Right cardiac atrium (tissue), 5 donors: Measurements from ENCODE around the gene NGLY1. TPM values are rescaled to one million over a fixed set of nuclear protein-coding genes. Genes with fewer than 3 reads are reported as not detected.

Experiments used
- ATAC-seq, 2 donors: fragments of 200-7000 bp; cut with Tn5 transposase; one replicate each; pipeline versions ENCODE4 v1.8.0 to v1.9.1; 2020; ENCODE audit warnings: moderate library complexity in 2 of 2, mild to moderate bottlenecking in 1 of 2
- DNase-seq, 3 donors: peaks; one replicate each; pipeline ENCODE4 v3.0.0-alpha.2; 2020
- H3K27ac ChIP-seq: one replicate; pipeline ENCODE4 v1.5.1; 2013; ENCODE audit warnings: mild to moderate bottlenecking, low read length, control low read depth, moderate library complexity
- H3K27me3 ChIP-seq: one replicate; pipeline ENCODE4 v1.6.1; 2013; ENCODE audit not compliant: control insufficient read depth, insufficient read depth
- H3K4me1 ChIP-seq: one replicate; pipeline ENCODE4 v1.6.1; 2013; ENCODE audit warnings: low read length; ENCODE audit not compliant: control insufficient read depth, insufficient read depth
- H3K4me3 ChIP-seq: one replicate; pipeline ENCODE4 v1.5.1; 2013; ENCODE audit warnings: low read length, control low read depth
- H3K9me3 ChIP-seq: one replicate; pipeline ENCODE4 v1.6.1; 2013; ENCODE audit warnings: low read length; ENCODE audit not compliant: control insufficient read depth
- WGBS: extraction: QIAGEN DNeasy Blood & Tissue Kit; methylation state at CpG from one replicate; pipeline ENCODE4 v1.1.7; 2013; 5-methylcytosine and 5-hydroxymethylcytosine counted together
- intact Hi-C, 4 donors: fragments of 100-400 bp; cut with DNase I; formaldehyde crosslinking; loops; one replicate each; pipeline versions ENCODE4 v1.11.0 to v1.14.0; 2022 to 2023
- polyA plus RNA-seq: library from polyadenylated mRNA; stranded (reverse); fragments of 200-250 nt; gene quantifications from one replicate; pipeline ENCODE4 v1.2.3, GENCODE V29; 2013
- total RNA-seq, 4 donors: library from RNA; stranded (reverse); fragmentation: NEBNext Ultra II Directional; extraction: Animal tissue kit (Norgen Biotek cat#: 25700); gene quantifications; one replicate each; pipeline ENCODE4 v1.2.1, GENCODE V29; 2021
- donor health status: healthy with polysubstance abuse.
- donor health status: DM: no; HTN: yes; CAD: no.
- donor health status: DM: no; HTN: no; CAD: no.
- donor health status: DM: no; HTN: yes; CAD: no; lungs with severe emphysema.
- donor health status: DM: yes; HTN: yes; CAD: no.

The NGLY1 gene
- total and polyA plus RNA-seq, 5 donors: 21.0 to 36.3 (median 32.7) TPM

GRCh38 chr3:25817638-25818037 is 34.4 kb upstream of the NGLY1 start:
- no peak for DNase-seq
- Histone ChIP-seq H3K4me3 (no peak overlapping the region), H3K27ac (no peak overlapping the region), H3K4me1 (no peaks in the 10 kb centered on the region), H3K9me3 (no peaks in the 10 kb centered on the region), H3K27me3 (no peaks in the 10 kb centered on the region)
- no peak for ATAC-seq
- intact Hi-C loops: no loop called here
- 44% methylated on average over 1 of the region's 1 CpG for WGBS

GRCh38 chr3:25817107-25817506 is 33.9 kb upstream of the NGLY1 start:
- H3K4me3 ChIP-seq: no peak overlapping the region
- 65% methylated on average over 1 of the region's 1 CpG for WGBS
- DNase-seq: no peak
- no peak overlapping the region for H3K27ac ChIP-seq
- ATAC-seq: no peak
- no peaks in the 10 kb centered on the region for H3K4me1 ChIP-seq
- no peaks in the 10 kb centered on the region for H3K9me3 ChIP-seq
- intact Hi-C loops: no loop called here
- H3K27me3 ChIP-seq: no peaks in the 10 kb centered on the region

GRCh38 chr3:25812644-25813043 is 29.4 kb upstream of the NGLY1 start:
- no peak for DNase-seq
- no peaks in the 10 kb centered on the region for H3K9me3 ChIP-seq
- H3K27ac ChIP-seq: no peak overlapping the region
- no peak for ATAC-seq
- H3K4me1 ChIP-seq: no peaks in the 10 kb centered on the region
- WGBS: 90% methylated on average over 4 of the region's 4 CpGs
- intact Hi-C loops: no loop called here
- H3K4me3 ChIP-seq: no peak overlapping the region
- H3K27me3 ChIP-seq: no peaks in the 10 kb centered on the region

GRCh38 chr3:25804676-25805075 is 21.4 kb upstream of the NGLY1 start:
- Histone ChIP-seq H3K27me3 (no peaks in the 10 kb centered on the region), H3K4me1 (no peaks in the 10 kb centered on the region), H3K27ac (no peak overlapping the region), H3K9me3 (no peaks in the 10 kb centered on the region), H3K4me3 (no peak overlapping the region)
- WGBS: 91% methylated on average over 1 of the region's 1 CpG
- DNase-seq (no peak), ATAC-seq (no peak)
- intact Hi-C loops: no loop called here

DNA sequence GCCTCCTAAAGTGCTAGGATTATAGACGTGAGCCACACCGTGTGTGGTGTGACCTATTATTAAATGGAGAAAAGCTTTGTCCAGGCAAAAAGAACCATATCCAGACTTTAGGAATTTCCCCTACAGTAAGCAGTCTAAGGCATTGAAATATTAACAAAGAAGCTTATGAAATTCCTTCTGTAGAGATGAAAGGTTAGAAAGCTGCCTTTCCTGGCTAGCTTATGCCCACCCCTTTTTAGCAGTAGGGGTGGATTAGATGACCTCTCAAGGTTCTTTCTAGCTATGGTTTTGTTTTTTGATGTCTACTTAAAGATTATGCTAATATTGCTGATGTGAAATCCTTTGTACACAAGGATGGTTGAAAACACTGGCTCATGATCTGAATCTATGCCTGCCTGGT is 20.6 kb upstream of the NGLY1 start:
- Histone ChIP-seq H3K4me3 (no peak overlapping the region), H3K27me3 (no peaks in the 10 kb centered on the region), H3K9me3 (no peaks in the 10 kb centered on the region), H3K4me1 (no peaks in the 10 kb centered on the region), H3K27ac (no peak overlapping the region)
- 79% methylated on average over 2 of the region's 2 CpGs for WGBS
- intact Hi-C loops: no loop called here
- ATAC-seq (no peak), DNase-seq (no peak)

GRCh38 chr3:25801786-25802185 is 18.5 kb upstream of the NGLY1 start:
- intact Hi-C loops: no loop called here
- Histone ChIP-seq H3K9me3 (no peaks in the 10 kb centered on the region), H3K4me1 (no peaks in the 10 kb centered on the region), H3K4me3 (no peak overlapping the region), H3K27me3 (no peaks in the 10 kb centered on the region), H3K27ac (no peak overlapping the region)
- WGBS: 82% methylated on average over 3 of the region's 3 CpGs
- DNase-seq (no peak), ATAC-seq (no peak)

DNA sequence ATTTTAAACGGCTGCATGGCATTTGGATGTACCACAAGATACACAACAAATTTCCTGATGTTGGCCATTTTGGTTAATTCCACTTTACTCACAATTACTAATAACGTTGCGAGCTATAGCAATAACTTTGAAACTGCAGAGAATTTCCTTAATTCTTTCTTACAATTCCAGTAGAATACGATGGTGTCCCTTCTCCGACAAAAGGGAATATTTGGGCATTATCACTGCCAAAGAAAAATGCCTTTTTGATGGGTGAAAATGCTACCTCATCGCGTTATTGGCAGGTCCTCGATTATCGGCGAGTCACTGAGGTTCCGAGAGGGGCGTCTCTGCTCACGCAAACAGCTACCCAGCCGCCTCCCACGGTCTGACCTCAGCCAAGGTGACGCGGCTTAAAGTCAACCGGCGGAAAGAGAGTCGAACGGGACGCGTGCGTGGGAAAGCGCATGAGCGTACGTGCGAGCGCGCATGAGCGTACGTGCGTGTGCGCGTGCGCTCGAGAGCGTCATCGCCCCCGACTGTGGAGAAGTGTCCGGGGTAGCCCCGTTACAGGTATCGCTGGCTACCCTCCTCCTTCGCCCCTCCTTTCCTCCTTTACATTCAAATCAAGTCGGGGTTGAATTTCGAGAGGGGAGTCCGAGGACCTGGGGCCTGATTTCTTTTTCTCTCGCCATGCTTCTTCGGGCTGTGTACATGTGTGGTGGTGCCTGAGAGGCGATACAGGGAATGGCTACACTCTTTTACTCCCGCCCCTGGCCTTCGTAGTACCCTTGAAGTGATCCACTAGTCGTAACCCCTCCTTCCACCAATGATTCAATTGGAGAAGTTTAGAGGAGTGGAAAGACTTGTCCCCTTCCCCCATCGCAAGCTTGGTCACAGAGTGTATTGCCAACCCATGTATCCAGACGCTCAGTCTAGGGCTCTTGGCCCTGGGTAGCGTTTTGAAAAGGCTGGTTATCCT is 6.6 kb upstream of the NGLY1 start, which contains the start of gene OXSM:
TSS of gene OXSM (plus strand) at position 495 of the 961 bp plus-strand sequence. CDS start 931 bp downstream, outside the sequence.
- ATAC-seq: peak; percentile 98 to 99
- H3K4me3 ChIP-seq: peak within 1 kb of the TSS; percentile 56
- DNase-seq: peak; percentile 94 to 96 (median 96)
- peak within 1 kb of the TSS; percentile 93 for H3K27ac ChIP-seq
- under 1% methylated on average over 56 of the region's 56 CpGs for WGBS
- H3K4me1 ChIP-seq: peaks cover 5% of the 10 kb centered on the region
- intact Hi-C loops: loop anchor here in 1 of 4 donors (10.0 kb wide), 1 partner anchor 125 kb away; the partner anchor contains the start of gene TOP2B
- no peaks in the 10 kb centered on the region for H3K27me3 ChIP-seq
- H3K9me3 ChIP-seq: no peaks in the 10 kb centered on the region

DNA sequence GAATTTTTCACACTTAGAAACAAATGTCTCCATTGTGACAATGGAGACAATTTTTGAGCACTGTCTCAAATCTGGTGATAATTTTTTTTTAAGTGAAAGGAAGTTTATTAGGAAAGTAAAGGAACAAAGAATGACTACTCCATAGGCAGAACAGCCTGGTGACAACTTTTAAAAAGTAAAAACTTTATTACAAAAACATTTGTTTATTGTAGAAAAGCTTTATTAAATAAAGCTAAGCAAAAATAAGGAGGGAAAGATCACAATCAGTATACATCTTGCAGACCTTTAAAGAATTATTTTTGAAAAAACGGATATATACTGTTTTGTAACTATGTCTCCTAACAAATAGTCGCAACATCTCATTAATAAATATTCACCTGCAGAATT is 6.0 kb upstream of the NGLY1 start:
- H3K9me3 ChIP-seq: no peaks in the 10 kb centered on the region
- peak overlapping the region; percentile 56 for H3K4me3 ChIP-seq
- H3K27me3 ChIP-seq: no peaks in the 10 kb centered on the region
- peaks cover 5% of the 10 kb centered on the region for H3K4me1 ChIP-seq
- intact Hi-C loops: loop anchor here in 1 of 4 donors (10.0 kb wide), 1 partner anchor 124 kb away; the partner anchor contains the start of gene TOP2B
- ATAC-seq (no peak), DNase-seq (no peak)
- H3K27ac ChIP-seq: no peak overlapping the region
- WGBS: 18% methylated on average over 2 of the region's 2 CpGs

GRCh38 chr3:25787689-25788088 is 4.4 kb upstream of the NGLY1 start:
- Histone ChIP-seq H3K4me1 (peaks cover 5% of the 10 kb centered on the region), H3K27ac (no peak overlapping the region), H3K4me3 (no peak overlapping the region), H3K27me3 (no peaks in the 10 kb centered on the region), H3K9me3 (no peaks in the 10 kb centered on the region)
- ATAC-seq (no peak), DNase-seq (no peak)
- 89% methylated on average over 3 of the region's 3 CpGs for WGBS
- intact Hi-C loops: loop anchor here in 1 of 4 donors (10.0 kb wide), 1 partner anchor 123 kb away; the partner anchor contains the start of gene TOP2B

DNA sequence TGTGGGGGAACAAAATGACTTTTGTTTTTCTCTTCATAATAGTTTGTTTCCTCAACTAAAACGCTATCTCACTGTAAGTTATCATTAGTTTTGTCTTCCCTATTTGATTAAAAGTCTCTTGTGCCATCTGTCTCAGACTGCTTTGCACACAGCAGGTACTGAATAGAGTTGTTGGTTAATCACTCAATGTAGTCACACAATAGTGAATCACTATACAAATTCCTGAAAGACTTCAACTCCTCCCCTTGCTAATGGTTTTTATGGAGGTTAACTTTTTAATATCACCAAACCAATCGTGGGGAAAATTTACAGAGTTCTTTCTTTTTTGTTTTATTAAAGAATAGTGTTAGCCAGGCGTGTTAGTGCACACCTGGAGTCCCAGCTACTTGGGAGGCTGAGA is 2.6 kb upstream of the NGLY1 start:
- no peak overlapping the region for H3K4me3 ChIP-seq
- intact Hi-C loops: loop anchor here in 1 of 4 donors (10.0 kb wide), 1 partner anchor 121 kb away; the partner anchor contains the start of gene TOP2B
- peaks cover 3% of the 10 kb centered on the region for H3K4me1 ChIP-seq
- DNase-seq (no peak), ATAC-seq (no peak)
- no peaks in the 10 kb centered on the region for H3K27me3 ChIP-seq
- 89% methylated on average over 3 of the region's 3 CpGs for WGBS
- no peak overlapping the region for H3K27ac ChIP-seq
- no peaks in the 10 kb centered on the region for H3K9me3 ChIP-seq

DNA sequence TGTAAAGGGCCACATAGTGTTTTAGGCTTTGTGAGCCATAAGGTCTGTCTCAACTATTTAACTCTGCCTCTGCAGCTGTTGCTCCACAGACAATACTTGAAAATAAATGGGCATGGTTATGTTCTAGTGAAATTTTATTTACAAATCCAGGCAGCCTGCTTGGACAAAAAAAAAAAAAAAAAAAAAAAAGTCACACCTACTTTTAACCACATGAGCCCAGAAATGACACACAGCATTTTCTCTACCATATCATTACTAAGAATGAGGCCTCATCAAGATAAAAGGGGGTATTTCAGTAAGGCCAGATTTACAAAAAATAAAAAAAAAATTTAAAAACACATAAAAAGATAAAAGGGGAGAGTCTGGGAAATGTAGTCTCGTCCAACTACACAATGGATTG is 1.7 kb upstream of the NGLY1 start:
- H3K27me3 ChIP-seq: no peaks in the 10 kb centered on the region
- H3K4me1 ChIP-seq: peaks cover 3% of the 10 kb centered on the region
- H3K27ac ChIP-seq: no peak overlapping the region
- H3K9me3 ChIP-seq: no peaks in the 10 kb centered on the region
- no peak overlapping the region for H3K4me3 ChIP-seq
- intact Hi-C loops: loop anchor here in 2 of 4 donors (5.0 to 10.0 kb wide), 2 partner anchors 120 to 123 kb away; partner anchors contain the start of gene TOP2B (in 2 of the 2)
- no peak for ATAC-seq
- 88% methylated on average over 1 of the region's 1 CpG for WGBS
- DNase-seq: no peak
